KMS-11 (cell line): Measurements from ENCODE around the gene ZNF845.
"Not testable (repeated sequence)": the region's sequence is repeated elsewhere in the genome, so short reads cannot be mapped to it uniquely, and the experiment has no call there.

Experiments
- H2AFZ ChIP-seq: fragments of 200-600 bp; sonication (generic); 2 replicates; pipeline ENCODE4 v1.6.1; 2016; ENCODE audit warnings: antibody characterized with exemption, mixed run types, low read depth
- H3K27ac ChIP-seq: fragments of 200-600 bp; sonication (generic); 2 replicates; pipeline ENCODE4 v1.6.1; 2016; ENCODE audit warnings: mild to moderate bottlenecking, mixed run types
- H3K27me3 ChIP-seq: fragments of 200-600 bp; sonication (generic); 2 replicates; pipeline ENCODE4 v1.6.1; 2017; ENCODE audit warnings: mild to moderate bottlenecking, low read depth, mixed run types, moderate library complexity; ENCODE audit not compliant: insufficient read depth
- H3K36me3 ChIP-seq: fragments of 200-600 bp; sonication (generic); 2 replicates; pipeline ENCODE4 v1.6.1; 2017; ENCODE audit warnings: mild to moderate bottlenecking, mixed run types; ENCODE audit not compliant: insufficient read depth
- H3K4me1 ChIP-seq: fragments of 200-600 bp; sonication (generic); 2 replicates; pipeline ENCODE4 v1.6.1; 2016; ENCODE audit warnings: mild to moderate bottlenecking, low read depth, mixed run types; ENCODE audit not compliant: poor library complexity, severe bottlenecking
- H3K4me2 ChIP-seq: fragments of 200-600 bp; sonication (generic); 2 replicates; pipeline ENCODE4 v1.7.0; 2016; ENCODE audit warnings: mild to moderate bottlenecking, mixed run types
- H3K4me3 ChIP-seq: fragments of 200-600 bp; sonication (generic); IDR thresholded peaks from 2 replicates; pipeline ENCODE4 v1.6.1; 2017; ENCODE audit warnings: low read depth, low read length, mixed read lengths; ENCODE audit not compliant: insufficient read depth
- H3K79me2 ChIP-seq: fragments of 200-600 bp; sonication (generic); 2 replicates; pipeline ENCODE4 v1.6.1; 2016; ENCODE audit warnings: low read depth, mixed run types; ENCODE audit not compliant: insufficient read depth
- H3K9ac ChIP-seq: fragments of 200-600 bp; sonication (generic); 2 replicates; pipeline ENCODE4 v1.6.1; 2016; ENCODE audit warnings: mild to moderate bottlenecking, mixed run types
- H4K20me1 ChIP-seq: fragments of 200-600 bp; sonication (generic); 2 replicates; pipeline ENCODE4 v1.6.1; 2016; ENCODE audit warnings: mild to moderate bottlenecking, mixed run types; ENCODE audit not compliant: insufficient read depth
- CTCF ChIP-seq: fragments of 200-600 bp; sonication (generic); conservative IDR thresholded peaks from 2 replicates; pipeline ENCODE4 v1.6.1; 2017; ENCODE audit warnings: low read depth, mild to moderate bottlenecking, antibody characterized with exemption, low read length, moderate library complexity, mixed read lengths

The ZNF845 gene

GRCh38 chr19:53333463-53334449 lies at the start of gene ZNF845:
Gene ZNF845, plus strand, starts transcription at chr19:53333749. Its CDS starts 7,559 bp downstream, at chr19:53341308.
- Histone ChIP-seq H3K4me3 (peak within 1 kb of the TSS; percentile 20), H2AFZ (peak within 1 kb of the TSS; percentile 82), H3K27ac (peak within 1 kb of the TSS; percentile 19; the same call in 1 of the 2 replicates), H3K4me2 (peak within 1 kb of the TSS; percentile 84), H3K4me1 (peaks cover 4% of the 10 kb centered on the region), H3K9ac (peak within 1 kb of the TSS; percentile 66; the same call in 1 of the 2 replicates), H3K79me2 (peaks cover 4% of the 10 kb centered on the region; the same call in 1 of the 2 replicates), H4K20me1 (no peaks in the 10 kb centered on the region), H3K36me3 (no peaks in the 10 kb centered on the region), H3K27me3 (no peaks in the 10 kb centered on the region)
- TF ChIP-seq CTCF = no peak

- Histone ChIP-seq H3K79me2 (no peaks in the 10 kb centered on the region), H3K4me1 (no peaks in the 10 kb centered on the region), H2AFZ (no peak overlapping the region), H3K4me3 (no peak overlapping the region), H3K36me3 (no peaks in the 10 kb centered on the region), H3K9ac (no peak overlapping the region), H4K20me1 (no peaks in the 10 kb centered on the region), H3K27me3 (no peaks in the 10 kb centered on the region), H3K27ac (no peak overlapping the region), H3K4me2 (no peak overlapping the region)
- no peak for TF ChIP-seq CTCF
Measured at GRCh38 chr19:53285087-53285486, 48.5 kb upstream of the ZNF845 start.

- no peak for TF ChIP-seq CTCF
- no peak overlapping the region for H2AFZ ChIP-seq
- H3K27me3 ChIP-seq = no peaks in the 10 kb centered on the region
- no peak overlapping the region for H3K4me3 ChIP-seq
- no peaks in the 10 kb centered on the region for H4K20me1 ChIP-seq
- no peaks in the 10 kb centered on the region for H3K4me1 ChIP-seq
- H3K79me2 ChIP-seq = no peaks in the 10 kb centered on the region
- no peak overlapping the region for H3K27ac ChIP-seq
- no peaks in the 10 kb centered on the region for H3K36me3 ChIP-seq
- no peak overlapping the region for H3K9ac ChIP-seq
- no peak overlapping the region for H3K4me2 ChIP-seq
Measured at GRCh38 chr19:53290758-53291549, 42.6 kb upstream of the ZNF845 start.

- Histone ChIP-seq H3K4me3 (no peak overlapping the region), H3K9ac (no peak overlapping the region), H3K36me3 (no peaks in the 10 kb centered on the region), H3K27ac (no peak overlapping the region), H3K4me2 (no peak overlapping the region), H3K27me3 (no peaks in the 10 kb centered on the region), H3K79me2 (no peaks in the 10 kb centered on the region), H4K20me1 (no peaks in the 10 kb centered on the region), H2AFZ (no peak overlapping the region), H3K4me1 (no peaks in the 10 kb centered on the region)
- no peak for TF ChIP-seq CTCF
Measured at GRCh38 chr19:53294786-53295441, 38.6 kb upstream of the ZNF845 start.

GRCh38 chr19:53301341-53301740 lies 32.2 kb upstream of the ZNF845 start:
- not testable (repeated sequence) for H3K27me3 ChIP-seq, H3K4me2 ChIP-seq, H3K36me3 ChIP-seq, H3K79me2 ChIP-seq, H3K27ac ChIP-seq, H2AFZ ChIP-seq, H3K4me3 ChIP-seq, H3K9ac ChIP-seq, H3K4me1 ChIP-seq, H4K20me1 ChIP-seq
